Mononuclear cell (primary cell): Measurements from ENCODE around the gene DSG3. TPM values are rescaled to one million over a fixed set of nuclear protein-coding genes. Genes with fewer than 3 reads are reported as not detected.

ENCODE experiments used
- H3K27me3 ChIP-seq: 2 replicates; pipeline ENCODE4 v1.6.0; 2011; ENCODE audit warnings: low read length, control low read depth; ENCODE audit not compliant: insufficient read depth
- H3K4me1 ChIP-seq: 2 replicates; pipeline ENCODE4 v1.5.1; 2011; ENCODE audit warnings: mild to moderate bottlenecking, low read length, control low read depth; ENCODE audit not compliant: insufficient read depth
- H3K4me3 ChIP-seq: 2 replicates; pipeline ENCODE4 v1.5.1; 2011; ENCODE audit warnings: mild to moderate bottlenecking, low read length, moderate library complexity
- H3K9me3 ChIP-seq: 2 replicates; pipeline ENCODE4 v1.5.1; 2011; ENCODE audit warnings: low read depth, mild to moderate bottlenecking, control low read depth, low read length
- total RNA-seq: library from RNA; depleted of rRNA; stranded (reverse); fragments of >200 nt; gene quantifications from one replicate; pipeline ENCODE4 v1.2.3, GENCODE V29; 2012

Gene DSG3
- total RNA-seq, 1 donor, result not detected

- no peak overlapping the region for H3K4me3 ChIP-seq
- no peaks in the 10 kb centered on the region for H3K27me3 ChIP-seq
- no peaks in the 10 kb centered on the region for H3K9me3 ChIP-seq
- H3K4me1 ChIP-seq, result no peaks in the 10 kb centered on the region
These were observed 2.9 kb downstream of the DSG3 start for GRCh38 chr18:31450409-31450808.

- H3K4me1 ChIP-seq, result no peaks in the 10 kb centered on the region
- H3K9me3 ChIP-seq, result no peaks in the 10 kb centered on the region
- no peaks in the 10 kb centered on the region for H3K27me3 ChIP-seq
- H3K4me3 ChIP-seq, result no peak overlapping the region
These were observed 4.1 kb downstream of the DSG3 start for GRCh38 chr18:31451625-31452024.

DNA sequence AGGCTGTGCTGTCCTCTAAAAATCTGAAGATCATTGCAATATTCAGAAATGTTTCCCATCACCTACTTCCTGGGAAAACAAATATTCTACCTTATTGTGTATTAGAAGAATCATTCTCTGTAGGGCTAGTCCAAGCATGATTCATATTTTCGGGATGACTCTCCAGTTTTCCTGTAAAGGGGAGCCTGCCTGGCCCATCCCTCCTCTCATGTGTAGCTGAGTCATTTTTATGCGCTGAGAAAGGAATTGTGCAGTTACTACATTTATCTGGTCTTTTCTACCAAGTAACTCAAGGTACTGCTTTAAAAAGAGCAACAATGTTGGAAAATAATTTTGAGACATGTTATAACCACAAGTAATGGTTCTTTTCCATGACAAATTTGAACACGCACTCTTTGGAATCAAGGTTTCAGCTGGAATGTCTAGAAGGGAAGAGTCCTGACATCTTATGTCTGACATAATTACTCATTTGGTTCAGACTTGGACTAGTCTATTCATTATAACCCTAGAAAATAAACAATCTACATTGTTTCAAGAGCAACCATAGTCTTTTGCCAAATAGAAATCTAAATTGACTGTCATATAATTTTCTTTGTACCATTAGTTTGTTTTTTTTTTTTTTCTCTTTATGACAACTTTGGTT lies 6.6 kb downstream of the DSG3 start:
- Histone ChIP-seq H3K4me3 (no peak overlapping the region), H3K4me1 (no peaks in the 10 kb centered on the region), H3K9me3 (no peaks in the 10 kb centered on the region), H3K27me3 (no peaks in the 10 kb centered on the region)

GRCh38 chr18:31469629-31470028 lies 22.1 kb downstream of the DSG3 start:
- Histone ChIP-seq H3K27me3 (no peaks in the 10 kb centered on the region), H3K4me3 (no peak overlapping the region), H3K9me3 (no peaks in the 10 kb centered on the region), H3K4me1 (no peaks in the 10 kb centered on the region)

DNA sequence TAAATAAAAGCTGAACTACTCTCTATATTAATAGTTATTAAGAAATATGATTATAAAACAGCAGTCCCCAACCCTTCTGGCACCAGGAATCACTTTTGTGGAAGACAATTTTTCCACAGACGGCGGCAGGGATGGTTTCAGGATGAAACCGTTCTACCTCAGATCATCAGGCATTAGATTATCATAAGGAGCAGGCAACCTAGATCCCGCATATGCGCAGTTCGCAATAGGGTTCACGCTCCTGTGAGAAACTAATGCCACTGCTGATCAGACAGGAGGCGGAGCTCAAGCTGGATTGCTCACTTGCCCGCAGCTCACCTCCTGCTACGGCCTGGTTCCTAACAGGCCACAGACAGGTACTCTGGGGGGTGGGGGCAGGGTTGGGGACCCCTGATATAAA lies 31.1 kb downstream of the DSG3 start:
- no peaks in the 10 kb centered on the region for H3K4me1 ChIP-seq
- H3K4me3 ChIP-seq, result no peak overlapping the region
- no peaks in the 10 kb centered on the region for H3K9me3 ChIP-seq
- no peaks in the 10 kb centered on the region for H3K27me3 ChIP-seq

GRCh38 chr18:31482051-31482450 lies 34.5 kb downstream of the DSG3 start:
- no peak overlapping the region for H3K4me3 ChIP-seq

DNA sequence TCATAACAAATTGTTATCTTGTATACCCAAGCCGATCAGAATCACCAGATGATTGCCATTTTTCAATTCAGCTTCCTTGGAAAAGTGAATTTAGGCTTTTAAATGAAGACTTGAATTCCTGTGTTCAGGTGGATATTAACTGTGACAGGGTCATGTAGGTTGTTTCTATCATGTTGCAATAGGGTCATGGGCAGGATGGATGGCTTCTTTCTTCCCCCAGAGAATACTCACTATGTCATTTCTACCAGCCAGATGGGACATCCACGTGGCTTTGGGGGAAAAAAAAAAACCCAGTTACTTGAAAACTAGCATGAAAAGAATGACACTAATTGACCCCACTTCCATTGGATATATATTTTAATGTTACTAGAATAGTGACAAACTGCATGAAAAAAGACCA lies 35.9 kb downstream of the DSG3 start:
- H3K27me3 ChIP-seq, result no peaks in the 10 kb centered on the region
- H3K9me3 ChIP-seq, result no peaks in the 10 kb centered on the region
- H3K4me3 ChIP-seq, result no peak overlapping the region
- H3K4me1 ChIP-seq, result no peaks in the 10 kb centered on the region

More at GRCh38 chr18:31482051-31482450, 34.5 kb downstream of the DSG3 start:
- Histone ChIP-seq H3K4me1 (no peaks in the 10 kb centered on the region), H3K9me3 (no peaks in the 10 kb centered on the region), H3K27me3 (no peaks in the 10 kb centered on the region)

- Histone ChIP-seq H3K9me3 (no peaks in the 10 kb centered on the region), H3K4me3 (no peak overlapping the region), H3K4me1 (no peaks in the 10 kb centered on the region), H3K27me3 (no peaks in the 10 kb centered on the region)
These were observed 36.9 kb downstream of the DSG3 start for GRCh38 chr18:31484461-31484860.

DNA sequence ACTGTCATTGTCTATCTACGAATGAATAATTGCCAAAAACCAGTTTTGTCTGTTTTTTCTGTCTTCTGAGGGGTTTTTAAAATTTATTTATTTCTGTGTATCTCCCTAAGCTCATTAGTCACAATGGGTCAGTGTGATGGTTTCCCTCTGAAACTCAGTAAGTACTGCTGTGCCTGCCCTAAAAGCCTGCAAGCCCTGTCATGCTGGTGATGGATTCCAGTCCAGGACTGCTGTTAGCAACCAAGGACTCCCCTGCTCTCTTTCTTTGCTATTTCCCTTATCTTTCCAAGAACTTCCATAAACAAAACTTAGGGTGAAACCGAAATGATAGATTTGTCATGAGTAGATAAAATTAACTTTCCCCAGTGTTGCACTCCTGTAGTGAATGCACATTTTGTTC lies 38.6 kb downstream of the DSG3 start:
- H3K27me3 ChIP-seq, result no peaks in the 10 kb centered on the region
- no peaks in the 10 kb centered on the region for H3K9me3 ChIP-seq
- no peaks in the 10 kb centered on the region for H3K4me1 ChIP-seq
- no peak overlapping the region for H3K4me3 ChIP-seq

GRCh38 chr18:31487246-31488015 lies 39.9 kb downstream of the DSG3 start:
- Histone ChIP-seq H3K27me3 (no peaks in the 10 kb centered on the region), H3K4me3 (no peak overlapping the region), H3K4me1 (no peaks in the 10 kb centered on the region), H3K9me3 (no peaks in the 10 kb centered on the region)

DNA sequence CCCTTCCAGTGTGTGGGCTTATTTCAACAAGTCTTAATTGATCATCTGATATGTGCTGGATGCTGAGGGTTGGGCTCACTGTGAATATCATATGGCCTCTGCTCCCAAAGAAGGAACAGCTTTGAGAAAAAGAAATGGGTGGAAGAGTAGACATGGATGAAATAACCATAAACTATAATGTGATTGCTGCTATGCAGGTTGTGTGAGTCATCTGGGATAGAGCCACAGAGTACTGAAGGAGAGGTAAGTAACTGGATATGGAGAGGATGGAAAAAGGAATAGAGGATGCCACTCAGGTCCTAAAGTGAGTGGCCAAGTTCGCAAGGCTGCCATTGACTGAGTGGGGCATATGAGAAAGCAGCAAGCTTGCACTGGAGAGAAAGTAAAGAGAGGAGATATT lies 41.8 kb downstream of the DSG3 start:
- H3K27me3 ChIP-seq, result no peaks in the 10 kb centered on the region
- H3K4me1 ChIP-seq, result no peaks in the 10 kb centered on the region
- H3K4me3 ChIP-seq, result no peak overlapping the region
- H3K9me3 ChIP-seq, result no peaks in the 10 kb centered on the region

DNA sequence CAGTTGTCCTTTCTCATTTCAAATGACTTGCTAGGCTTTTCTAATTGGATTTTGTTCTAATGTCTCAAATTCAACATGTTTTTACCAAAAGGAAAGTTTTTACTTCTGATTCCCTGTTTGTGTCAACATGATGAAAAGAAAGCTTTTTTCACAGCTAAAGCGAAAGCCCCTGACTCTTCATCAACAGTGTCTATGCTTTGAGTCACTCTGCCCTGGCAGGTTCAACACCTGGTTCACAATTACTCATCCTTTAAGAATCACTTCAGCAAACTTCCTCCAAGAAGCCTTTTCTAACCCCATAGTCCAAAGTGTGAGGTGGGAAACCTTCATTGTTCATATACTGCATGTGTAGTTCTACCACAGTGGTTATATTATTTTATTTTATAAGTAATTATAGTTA lies 42.8 kb downstream of the DSG3 start:
- Histone ChIP-seq H3K4me3 (no peak overlapping the region), H3K9me3 (no peaks in the 10 kb centered on the region), H3K27me3 (no peaks in the 10 kb centered on the region), H3K4me1 (no peaks in the 10 kb centered on the region)

GRCh38 chr18:31490833-31491232 lies 43.3 kb downstream of the DSG3 start:
- no peaks in the 10 kb centered on the region for H3K4me1 ChIP-seq
- no peak overlapping the region for H3K4me3 ChIP-seq
- H3K27me3 ChIP-seq, result peaks cover 1% of the 10 kb centered on the region
- no peaks in the 10 kb centered on the region for H3K9me3 ChIP-seq

DNA sequence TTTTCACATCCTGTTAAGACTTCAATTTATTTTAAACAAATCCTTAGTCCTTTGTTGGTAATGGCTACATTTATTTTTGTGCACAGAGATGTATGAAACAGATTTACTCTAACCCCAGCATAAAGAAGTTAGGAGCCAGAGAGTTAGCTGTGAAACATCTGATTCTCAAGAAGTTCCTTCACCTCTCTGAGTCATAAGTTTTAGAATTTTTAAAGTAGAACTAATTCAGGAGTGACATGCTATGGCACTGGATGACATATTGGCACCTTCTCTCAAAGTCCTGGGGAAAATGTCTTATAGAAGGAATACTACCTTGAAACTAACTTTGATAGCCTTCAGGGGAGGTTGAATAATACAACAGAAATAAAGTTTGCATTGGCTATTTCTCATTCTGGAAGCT lies 44.0 kb downstream of the DSG3 start:
- Histone ChIP-seq H3K4me3 (no peak overlapping the region), H3K9me3 (no peaks in the 10 kb centered on the region), H3K27me3 (peaks cover 9% of the 10 kb centered on the region), H3K4me1 (no peaks in the 10 kb centered on the region)

DNA sequence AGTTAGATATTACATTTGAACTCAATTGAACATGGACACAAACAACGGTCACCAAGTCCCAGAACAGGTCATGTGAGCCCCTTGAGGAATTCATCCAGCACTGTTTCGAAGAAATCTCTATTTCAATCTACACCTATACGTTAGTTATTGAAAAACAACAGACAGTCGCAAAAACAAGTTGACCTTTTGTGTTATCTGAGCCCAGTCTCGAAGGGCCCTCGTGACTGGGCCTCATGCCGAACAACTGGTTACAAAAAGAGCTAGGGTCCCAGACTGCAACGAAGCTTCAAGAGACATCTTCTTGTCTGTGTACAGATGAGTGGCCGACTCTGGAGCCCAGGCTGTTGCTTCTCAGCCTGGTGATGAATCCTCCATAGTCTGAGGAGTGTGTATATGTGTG lies 45.1 kb downstream of the DSG3 start:
- H3K4me1 ChIP-seq, result no peaks in the 10 kb centered on the region
- no peaks in the 10 kb centered on the region for H3K9me3 ChIP-seq

DNA sequence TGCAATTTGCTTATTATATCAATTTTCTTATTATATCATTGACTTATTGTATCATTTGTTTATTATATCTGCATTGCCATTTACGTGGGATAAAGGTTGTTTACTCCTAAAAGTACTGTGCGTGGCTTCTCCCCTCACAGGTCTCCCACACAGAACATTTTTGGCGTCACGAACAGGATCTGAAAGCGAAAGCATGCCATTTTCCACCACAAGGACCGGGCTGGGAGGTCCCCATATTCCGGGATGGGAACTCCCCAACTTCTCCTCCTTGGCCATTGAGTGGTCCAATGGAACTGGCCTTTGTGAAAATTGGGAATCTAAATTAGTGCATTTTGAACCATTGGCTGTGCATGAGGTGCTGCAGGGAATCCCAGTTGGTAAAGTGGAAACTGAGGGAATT lies 45.6 kb downstream of the DSG3 start:
- H3K9me3 ChIP-seq, result no peaks in the 10 kb centered on the region
- H3K4me3 ChIP-seq, result no peak overlapping the region
- H3K4me1 ChIP-seq, result peaks cover 2% of the 10 kb centered on the region
- peaks cover 21% of the 10 kb centered on the region for H3K27me3 ChIP-seq

More for the DNA sequence above, 45.1 kb downstream of the DSG3 start:
- Histone ChIP-seq H3K27me3 (peaks cover 20% of the 10 kb centered on the region), H3K4me3 (no peak overlapping the region)
